Stromal cell of bone marrow (primary cell): ENCODE results near the gene WDR35.
"Not testable (repeated sequence)": the region's sequence is repeated elsewhere in the genome, so short reads cannot be mapped to it uniquely, and the experiment has no call there.

ENCODE experiments used
- DNase-seq: peaks from one replicate; pipeline ENCODE4 v3.0.0-alpha.2; 2012; ENCODE audit warnings: low read depth

Gene WDR35

GRCh38 chr2:19937004-19937403, 52.9 kb downstream of the WDR35 start:
- no peak for DNase-seq

DNA sequence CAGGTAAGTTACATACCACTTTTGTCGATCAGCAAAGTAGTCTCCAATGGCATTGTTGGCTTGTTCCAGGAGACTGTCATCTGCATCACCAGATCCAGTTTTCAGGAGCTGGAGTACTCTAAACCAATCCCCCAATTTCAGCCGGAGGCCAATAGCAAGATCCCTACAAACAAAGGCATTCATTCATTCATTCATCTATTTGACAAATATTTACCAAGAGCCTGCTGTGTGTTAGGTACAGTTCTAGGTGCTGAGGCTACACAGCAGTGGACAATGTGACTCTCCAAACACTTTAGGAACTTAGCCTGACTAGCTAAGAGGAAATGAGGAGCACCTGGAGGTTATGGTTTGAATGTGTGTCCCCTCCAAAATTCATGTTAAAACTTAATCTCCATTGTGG, 53.7 kb downstream of the WDR35 start:
- no peak for DNase-seq

- peak; percentile 36 for DNase-seq
Measured at GRCh38 chr2:19933351-19933981, 56.4 kb downstream of the WDR35 start.

- peak; percentile 5 for DNase-seq
Measured at GRCh38 chr2:19932928-19933327, 57.0 kb downstream of the WDR35 start.

DNA sequence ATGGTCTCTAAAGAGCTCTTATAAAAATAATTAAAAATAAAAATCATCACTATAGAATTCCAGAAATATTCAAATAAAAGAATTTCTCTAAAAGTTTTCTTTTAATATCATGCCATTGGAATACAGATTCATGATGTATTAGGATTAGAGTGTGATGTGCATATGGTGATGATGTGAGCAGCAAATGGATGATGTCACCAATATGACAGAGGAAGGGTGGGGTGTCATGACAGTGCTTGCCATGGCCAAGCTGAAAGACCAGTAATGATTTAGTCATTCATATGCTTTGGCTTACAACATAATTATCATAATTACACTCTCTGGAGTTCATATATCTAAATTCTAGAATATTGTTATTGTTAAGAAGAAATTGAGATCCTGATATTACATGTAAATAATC, 60.7 kb downstream of the WDR35 start:
- no peak for DNase-seq

- not testable (repeated sequence) for DNase-seq
Measured at GRCh38 chr2:19927816-19928215, 62.1 kb downstream of the WDR35 start.

DNA sequence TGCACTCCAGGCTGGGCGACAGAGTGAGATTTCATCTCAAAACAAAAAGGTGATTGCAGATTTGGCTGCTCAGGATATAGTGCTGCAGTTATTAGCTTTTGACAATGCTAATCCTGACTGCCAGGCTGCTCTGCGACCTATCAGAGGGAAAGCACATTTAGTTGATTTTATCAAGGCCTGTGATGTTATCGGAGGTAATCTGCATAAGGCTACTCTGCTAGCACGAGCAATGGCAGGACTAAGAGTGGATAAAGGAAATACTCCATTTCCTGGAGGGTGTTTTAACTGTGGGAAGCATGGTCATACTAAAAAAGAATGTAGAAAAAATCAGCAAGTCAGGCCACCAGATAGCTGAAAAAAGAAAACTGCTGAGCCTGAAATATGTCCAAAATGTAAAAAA, 65.4 kb downstream of the WDR35 start:
- DNase-seq = not testable (repeated sequence)

GRCh38 chr2:19922188-19922587, 67.7 kb downstream of the WDR35 start:
- not testable (repeated sequence) for DNase-seq

- DNase-seq = no peak
Measured at GRCh38 chr2:19916385-19916950, 73.4 kb downstream of the WDR35 start.

GRCh38 chr2:19914266-19914975, 75.5 kb downstream of the WDR35 start:
- DNase-seq = no peak

DNA sequence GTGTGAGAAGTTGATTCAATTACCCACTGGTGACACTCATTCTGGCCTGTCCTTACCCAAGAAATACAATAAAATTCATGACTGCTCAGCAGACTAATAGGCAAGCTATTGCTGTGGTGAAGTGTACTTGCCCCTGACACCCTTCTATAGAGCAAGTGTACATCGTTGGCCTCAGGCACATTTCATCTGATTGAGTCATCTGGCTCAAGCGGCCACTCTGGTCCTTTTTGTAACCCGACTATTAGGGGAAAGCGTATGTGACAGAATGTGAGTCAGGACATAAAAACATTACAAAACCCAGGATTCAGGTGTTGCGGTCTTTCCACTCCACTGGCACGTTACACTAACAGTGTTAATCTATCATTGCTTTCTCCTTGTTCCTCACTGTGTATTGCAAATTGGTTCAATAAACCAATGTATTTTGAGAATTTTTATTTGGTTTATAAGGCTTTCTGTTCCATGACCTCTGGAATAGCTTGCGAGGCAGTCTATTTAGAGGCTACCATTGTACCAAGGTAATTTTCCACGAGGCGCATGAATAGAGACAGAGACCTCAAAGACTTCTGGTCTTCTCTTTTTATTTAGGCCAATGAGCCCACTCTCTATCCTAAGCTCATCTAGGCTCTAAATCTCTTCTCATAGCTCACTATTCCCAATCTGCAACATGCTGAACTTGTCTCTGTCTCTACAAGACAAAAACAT, 77.9 kb downstream of the WDR35 start:
- DNase-seq = no peak

DNA sequence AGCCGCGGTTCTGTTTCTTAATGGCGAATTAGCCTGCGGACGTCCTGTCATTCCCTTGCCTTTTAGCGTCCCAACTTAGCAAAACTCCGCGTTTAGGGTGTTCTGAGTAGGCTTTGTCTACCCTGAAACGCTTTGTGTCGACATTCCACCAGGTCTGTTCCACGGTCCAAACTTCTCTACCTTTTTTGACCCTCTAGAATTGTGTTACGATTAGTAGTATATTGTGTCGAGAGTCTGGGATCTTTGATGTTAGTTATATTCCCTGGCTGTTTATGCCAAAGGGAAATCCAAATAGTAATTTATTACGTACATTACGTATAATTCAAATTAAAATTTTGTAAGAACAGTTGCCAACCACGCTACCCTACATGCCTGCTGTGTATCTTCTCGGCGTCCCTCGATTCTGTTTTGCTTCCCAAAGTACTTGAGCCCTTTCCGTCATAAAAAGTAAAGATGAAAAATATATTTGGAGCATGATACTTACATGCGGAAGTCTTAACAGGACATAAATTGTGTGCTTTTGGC, 87.6 kb downstream of the WDR35 start:
- DNase-seq = no peak

GRCh38 chr2:19901442-19902215, 88.3 kb downstream of the WDR35 start, which contains the start of gene TTC32:
Gene TTC32 (minus strand): TSS chr2:19901983. CDS start chr2:19901854, 129 bp downstream.
- DNase-seq = peak; percentile 84

DNA sequence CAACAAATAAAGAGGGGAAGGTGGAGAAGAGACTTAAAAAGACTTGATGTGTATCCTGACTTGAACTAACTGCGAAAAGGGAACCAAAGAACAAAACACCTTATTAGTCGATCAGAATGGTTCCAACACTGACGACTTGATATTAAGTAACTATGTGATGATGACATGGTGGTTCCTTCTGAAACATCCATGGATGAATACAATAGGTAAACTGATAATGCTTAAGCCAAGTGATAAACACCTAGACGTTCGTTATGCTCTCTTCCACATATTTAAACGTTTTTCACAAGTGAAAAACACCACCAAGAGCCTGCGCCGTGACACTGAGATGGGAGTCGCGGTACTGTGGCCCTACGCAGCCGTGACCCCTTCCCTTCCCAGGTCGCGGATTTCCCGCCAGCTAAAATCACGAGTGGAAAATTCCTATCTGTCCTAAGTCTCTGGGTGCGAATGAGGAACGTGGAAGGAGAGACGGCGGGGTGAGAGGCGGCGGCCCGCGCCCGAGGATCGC, 88.9 kb downstream of the WDR35 start:
- DNase-seq = no peak

DNA sequence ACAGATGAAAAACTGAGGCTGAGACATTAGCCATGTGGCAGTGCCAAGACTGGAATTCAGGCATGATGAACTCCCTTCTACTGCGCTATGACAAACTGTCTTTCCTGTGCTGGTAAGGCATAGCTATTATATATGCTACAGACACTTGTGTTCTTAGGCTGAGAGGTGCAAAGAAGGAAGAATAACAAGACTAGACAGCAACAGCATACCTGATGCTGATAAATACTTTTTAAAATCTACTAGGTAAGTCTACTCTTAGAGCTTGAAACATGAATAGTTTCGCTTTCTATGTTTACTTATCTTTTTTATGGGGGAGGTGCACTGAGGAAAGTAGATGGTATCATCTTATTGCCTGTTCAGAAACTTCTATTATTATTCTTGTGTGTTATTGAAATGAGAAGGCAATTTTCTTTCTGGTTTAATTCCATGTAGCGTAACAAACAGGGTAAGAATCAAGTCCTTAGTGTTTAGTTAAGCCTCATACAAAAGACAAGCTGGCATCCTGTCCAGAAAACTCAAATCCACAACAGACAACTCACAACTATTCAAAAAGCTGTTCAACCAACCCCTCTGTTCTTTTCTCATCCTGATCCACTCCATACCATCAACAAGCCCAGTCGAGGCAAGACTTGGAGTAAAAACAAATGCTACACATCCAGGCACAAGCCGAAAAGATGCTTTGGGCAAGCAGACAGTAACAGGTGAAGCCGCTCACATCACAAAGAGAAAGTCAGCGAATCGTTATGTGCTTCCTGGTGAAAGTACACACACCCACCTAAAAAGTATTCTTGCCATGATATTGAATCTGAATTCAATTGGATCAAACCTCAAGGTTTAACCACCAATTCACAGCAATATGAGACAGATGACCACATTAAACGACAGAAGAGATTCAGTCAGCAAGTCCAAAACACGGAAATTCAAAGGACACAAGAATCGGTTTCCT, 89.6 kb downstream of the WDR35 start:
- DNase-seq = no peak

GRCh38 chr2:19898592-19899329, 91.1 kb downstream of the WDR35 start:
- DNase-seq = no peak

DNA sequence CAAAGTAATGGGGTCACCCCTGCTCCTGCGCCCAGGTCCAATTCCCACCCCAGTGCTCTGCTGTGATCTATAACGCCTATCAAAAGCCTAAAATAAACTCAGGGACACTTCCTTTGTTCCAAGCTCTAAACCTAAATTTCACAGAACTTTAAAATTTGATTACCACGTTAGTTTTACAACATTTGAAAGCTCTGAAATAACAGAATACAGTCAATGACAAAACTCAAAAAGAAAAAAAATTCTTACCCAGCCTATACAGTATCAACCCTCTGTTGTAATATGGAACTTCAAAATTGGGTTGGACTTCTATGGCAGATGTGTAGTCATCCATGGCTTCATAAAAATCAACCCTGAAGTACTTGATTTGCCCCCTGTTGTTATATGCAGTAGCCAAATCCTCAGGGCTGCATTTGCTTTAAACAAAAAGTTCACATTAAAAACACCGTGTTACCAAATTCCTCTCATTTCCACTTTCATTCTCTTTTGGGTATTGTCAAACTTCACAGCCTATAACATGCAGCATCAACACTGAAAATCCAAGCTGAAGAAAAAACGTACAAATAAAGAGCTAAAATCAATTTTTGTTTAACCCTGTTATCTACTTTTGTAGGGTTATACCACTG, 92.2 kb downstream of the WDR35 start:
- DNase-seq = no peak

GRCh38 chr2:19895535-19895934, 94.4 kb downstream of the WDR35 start:
- no peak for DNase-seq

DNA sequence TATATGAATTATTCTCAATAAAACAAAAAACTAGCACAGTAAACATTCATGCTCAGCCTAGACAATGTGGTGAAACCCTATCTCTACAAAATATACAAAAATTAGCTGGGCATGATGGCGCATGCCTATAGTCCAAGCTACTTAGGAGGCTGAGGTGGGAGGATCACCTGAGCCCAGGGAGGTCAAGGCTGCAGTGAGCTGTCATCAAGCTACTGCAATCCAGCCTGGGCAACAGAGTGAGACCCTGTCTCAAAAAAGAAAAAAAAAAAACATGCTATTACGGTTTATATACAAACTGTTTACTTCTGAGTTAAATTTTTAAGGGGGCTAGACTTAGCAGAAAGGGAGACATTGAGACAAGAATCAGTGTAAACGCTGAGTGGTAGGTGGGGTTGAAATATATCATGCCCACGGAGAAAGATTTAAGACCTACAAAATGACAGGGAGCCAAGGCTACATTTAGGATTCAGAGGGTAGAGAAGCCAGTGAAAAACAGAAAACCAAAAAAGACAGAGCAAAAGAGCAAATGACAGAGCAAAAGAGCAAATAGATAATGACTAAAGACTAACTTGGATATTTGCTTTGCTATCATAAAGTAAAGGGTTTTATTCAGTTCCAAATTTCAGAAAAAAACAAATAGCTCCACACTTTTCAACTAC, 95.6 kb downstream of the WDR35 start:
- no peak for DNase-seq
